AG08396 (cell line): ENCODE results near the gene BRAT1.
"Not testable (repeated sequence)": the region's sequence is repeated elsewhere in the genome, so short reads cannot be mapped to it uniquely, and the experiment has no call there.

Source experiments
- DNase-seq: peaks from one replicate; pipeline ENCODE4 v3.0.0; 2012; ENCODE audit warnings: low spot score, mixed read lengths

The BRAT1 gene

GRCh38 chr7:2535872-2536627, 19.3 kb downstream of the BRAT1 start:
- DNase-seq, result not testable (repeated sequence)

GRCh38 chr7:2534214-2534613, 21.1 kb downstream of the BRAT1 start:
- DNase-seq, result not testable (repeated sequence)

GRCh38 chr7:2533566-2533965, 21.8 kb downstream of the BRAT1 start:
- not testable (repeated sequence) for DNase-seq

- DNase-seq, result not testable (repeated sequence)
Measured at GRCh38 chr7:2532816-2533215, 22.5 kb downstream of the BRAT1 start.

GRCh38 chr7:2532199-2532772, 23.0 kb downstream of the BRAT1 start:
- not testable (repeated sequence) for DNase-seq

- not testable (repeated sequence) for DNase-seq
Measured at GRCh38 chr7:2531796-2532110, 23.6 kb downstream of the BRAT1 start.

- not testable (repeated sequence) for DNase-seq
Measured at GRCh38 chr7:2530994-2531795, 24.1 kb downstream of the BRAT1 start.

GRCh38 chr7:2530071-2530987, 25.0 kb downstream of the BRAT1 start:
- no peak for DNase-seq

- peak; percentile 82 for DNase-seq
Measured at GRCh38 chr7:2529161-2530070, 25.9 kb downstream of the BRAT1 start.

- no peak for DNase-seq
Measured at GRCh38 chr7:2528481-2529095, 26.7 kb downstream of the BRAT1 start.

GRCh38 chr7:2527505-2528467, 27.5 kb downstream of the BRAT1 start:
- DNase-seq, result peak; percentile 85

- DNase-seq, result no peak
Measured at GRCh38 chr7:2526659-2527504, 28.4 kb downstream of the BRAT1 start.

GRCh38 chr7:2525658-2526630, 29.4 kb downstream of the BRAT1 start:
- DNase-seq, result no peak

- no peak for DNase-seq
Measured at GRCh38 chr7:2524808-2525657, 30.3 kb downstream of the BRAT1 start.

- DNase-seq, result no peak
Measured at GRCh38 chr7:2523941-2524807, 31.1 kb downstream of the BRAT1 start.
